GM12801 (cell line): ENCODE data around the gene HDAC10.

ENCODE experiments used
- TF ChIP-seq, protein P1 (sequence below): IDR thresholded peaks from one replicate; pipeline ENCODE4 v1.5.1; 2011; ENCODE audit warnings: control low read depth; ENCODE audit not compliant: insufficient read length; ENCODE audit errors: extremely low read depth

HDAC10 gene

DNA sequence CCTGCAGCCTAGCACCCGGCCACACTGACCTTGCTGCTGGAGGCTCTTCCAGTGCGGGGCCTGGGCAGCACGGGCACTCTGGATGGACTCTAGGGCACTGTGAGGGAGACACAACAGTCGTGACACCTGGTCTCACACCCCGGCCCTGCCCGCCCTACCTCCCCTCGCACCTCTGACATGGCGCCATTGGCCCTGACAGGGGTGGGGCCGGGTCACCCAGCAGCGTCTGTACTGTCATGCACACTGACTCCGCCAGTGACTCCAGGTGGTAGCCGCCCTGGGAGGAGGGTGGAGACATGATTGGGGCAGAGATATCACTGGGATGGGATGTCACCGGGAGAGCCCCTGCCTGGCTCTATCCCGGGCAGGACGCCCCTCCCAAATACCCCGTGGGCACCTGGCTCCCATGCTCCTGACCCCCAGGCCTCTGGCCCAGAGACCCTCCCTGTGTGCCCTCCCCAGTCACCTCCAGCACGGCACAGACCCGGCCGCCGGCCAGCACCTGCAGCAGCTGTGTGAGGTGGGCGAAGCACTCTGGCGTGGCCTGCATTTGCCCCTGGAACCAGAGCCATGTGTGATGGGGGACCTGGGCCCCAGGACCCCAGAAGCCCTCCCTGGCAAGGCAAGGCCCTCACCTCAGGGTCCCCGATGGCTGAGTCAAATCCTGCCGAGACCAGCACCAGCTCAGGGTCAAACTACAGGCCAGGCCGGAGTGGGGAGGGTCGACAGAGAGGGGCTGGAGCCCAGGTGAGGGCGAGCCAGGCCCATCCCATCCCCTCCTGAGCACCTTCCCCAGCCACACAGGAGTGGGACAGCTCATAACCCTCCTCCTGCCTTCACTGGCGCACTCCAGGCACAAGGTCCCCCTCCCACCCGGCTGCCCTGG is 2.6 kb downstream of the HDAC10 start:
- TF ChIP-seq, protein P1, sequence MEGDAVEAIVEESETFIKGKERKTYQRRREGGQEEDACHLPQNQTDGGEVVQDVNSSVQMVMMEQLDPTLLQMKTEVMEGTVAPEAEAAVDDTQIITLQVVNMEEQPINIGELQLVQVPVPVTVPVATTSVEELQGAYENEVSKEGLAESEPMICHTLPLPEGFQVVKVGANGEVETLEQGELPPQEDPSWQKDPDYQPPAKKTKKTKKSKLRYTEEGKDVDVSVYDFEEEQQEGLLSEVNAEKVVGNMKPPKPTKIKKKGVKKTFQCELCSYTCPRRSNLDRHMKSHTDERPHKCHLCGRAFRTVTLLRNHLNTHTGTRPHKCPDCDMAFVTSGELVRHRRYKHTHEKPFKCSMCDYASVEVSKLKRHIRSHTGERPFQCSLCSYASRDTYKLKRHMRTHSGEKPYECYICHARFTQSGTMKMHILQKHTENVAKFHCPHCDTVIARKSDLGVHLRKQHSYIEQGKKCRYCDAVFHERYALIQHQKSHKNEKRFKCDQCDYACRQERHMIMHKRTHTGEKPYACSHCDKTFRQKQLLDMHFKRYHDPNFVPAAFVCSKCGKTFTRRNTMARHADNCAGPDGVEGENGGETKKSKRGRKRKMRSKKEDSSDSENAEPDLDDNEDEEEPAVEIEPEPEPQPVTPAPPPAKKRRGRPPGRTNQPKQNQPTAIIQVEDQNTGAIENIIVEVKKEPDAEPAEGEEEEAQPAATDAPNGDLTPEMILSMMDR = no peak

DNA sequence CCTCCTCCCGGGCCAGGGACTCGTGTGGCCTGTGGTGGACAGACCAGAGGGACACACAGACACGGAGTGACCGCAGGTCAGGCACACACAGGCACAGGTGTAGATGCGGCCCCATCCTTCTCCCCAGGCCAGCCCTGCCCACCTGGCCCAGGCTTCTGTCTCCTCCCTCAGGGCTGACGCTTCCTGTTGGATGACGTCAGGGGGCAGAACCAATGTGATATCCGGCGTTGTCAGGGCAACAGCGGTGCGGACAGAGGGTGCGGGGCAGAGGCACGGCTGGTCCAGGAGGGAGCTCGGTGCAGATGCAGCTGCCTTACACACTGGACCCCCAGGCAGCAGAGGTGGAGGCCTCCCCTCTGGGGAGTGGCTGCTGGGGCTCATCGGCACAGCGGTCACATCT is 3.3 kb downstream of the HDAC10 start:
- TF ChIP-seq, protein P1 = no peak

DNA sequence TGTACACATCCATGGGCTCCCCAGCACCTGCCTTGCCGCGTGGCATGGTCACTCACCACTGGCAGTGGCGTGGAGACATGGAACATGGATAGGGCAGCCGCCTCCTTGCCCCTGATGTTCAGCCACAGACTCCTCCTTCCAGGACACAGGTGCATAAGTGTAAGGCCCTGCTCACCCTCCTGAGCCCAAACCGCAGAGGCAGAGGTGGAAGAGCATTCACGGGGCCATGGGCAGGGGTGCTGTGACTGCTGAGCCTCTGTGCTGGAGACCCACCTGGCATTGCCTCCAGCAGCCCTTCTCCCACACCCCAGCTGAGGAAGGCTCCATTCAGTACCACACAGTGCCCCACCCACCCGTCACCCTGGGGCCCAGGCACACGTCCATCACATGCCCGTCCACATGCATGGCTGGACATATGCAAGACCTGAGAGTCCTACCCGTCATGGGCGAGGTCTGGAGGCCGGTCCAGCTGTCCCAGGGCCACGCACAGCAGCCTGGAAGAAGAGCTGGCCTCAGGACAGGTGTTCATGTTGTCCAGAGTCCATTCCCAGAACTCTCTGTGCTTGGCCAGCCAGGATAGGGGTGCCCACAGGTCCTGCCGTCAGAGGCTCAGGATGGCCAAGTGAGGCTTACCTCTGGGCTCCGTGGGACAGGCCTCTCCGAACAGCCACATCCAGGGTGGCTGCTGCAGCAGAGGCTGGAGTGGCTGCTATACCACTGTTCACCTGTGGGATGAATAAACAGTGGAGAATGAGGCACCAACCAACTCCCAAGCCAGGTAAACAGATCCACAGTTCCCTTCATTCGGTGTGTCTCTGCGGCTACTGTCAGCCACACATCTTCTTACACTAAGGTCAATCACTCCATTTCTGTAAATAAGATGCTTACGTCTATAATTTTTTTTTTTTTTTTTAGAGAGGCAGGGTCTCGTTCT is 4.6 kb downstream of the HDAC10 start:
- TF ChIP-seq, protein P1 = no peak

DNA sequence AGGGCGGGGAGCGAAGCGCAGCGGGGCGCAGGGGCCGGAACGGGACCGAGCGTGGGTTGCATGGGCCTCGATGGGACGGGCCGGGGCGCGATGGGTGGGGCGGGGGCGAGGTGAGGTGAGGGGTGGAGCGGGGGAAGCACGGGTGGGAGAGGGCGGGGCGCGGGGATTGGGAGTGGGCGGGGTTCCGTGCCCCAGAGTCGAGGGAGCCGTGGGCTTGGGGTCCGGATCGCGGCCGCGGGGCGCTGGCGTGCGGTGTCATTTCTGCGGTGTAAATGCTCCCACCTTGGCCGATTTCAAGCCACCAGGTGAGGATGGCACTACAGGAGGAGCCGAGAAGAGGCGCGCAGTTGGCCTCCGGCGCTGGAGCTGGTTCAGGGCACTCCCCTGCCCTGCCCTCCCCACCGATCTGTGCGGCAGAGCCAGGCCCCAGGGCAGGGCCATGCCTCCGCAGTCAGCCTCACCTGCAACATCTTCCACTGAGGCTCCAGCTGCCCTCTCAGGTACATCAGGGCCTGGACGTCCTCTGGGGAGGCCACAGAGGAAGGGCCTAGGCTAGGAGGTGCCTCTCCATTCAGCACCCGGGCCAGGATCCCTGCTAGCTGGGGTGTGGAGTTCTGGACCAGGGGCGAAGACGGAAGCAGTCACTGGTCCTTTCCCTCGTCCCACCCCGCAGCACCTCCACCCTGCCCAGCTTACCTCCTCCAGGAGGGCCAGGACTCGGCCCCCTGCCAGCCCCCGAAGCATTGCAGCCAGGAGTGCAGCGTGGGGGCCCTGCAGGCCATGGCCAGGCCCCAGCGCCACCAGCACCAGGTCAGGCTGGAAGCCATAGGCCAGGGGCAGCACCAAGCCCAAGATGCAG is 5.6 kb downstream of the HDAC10 start:
- TF ChIP-seq, protein P1 = no peak

DNA sequence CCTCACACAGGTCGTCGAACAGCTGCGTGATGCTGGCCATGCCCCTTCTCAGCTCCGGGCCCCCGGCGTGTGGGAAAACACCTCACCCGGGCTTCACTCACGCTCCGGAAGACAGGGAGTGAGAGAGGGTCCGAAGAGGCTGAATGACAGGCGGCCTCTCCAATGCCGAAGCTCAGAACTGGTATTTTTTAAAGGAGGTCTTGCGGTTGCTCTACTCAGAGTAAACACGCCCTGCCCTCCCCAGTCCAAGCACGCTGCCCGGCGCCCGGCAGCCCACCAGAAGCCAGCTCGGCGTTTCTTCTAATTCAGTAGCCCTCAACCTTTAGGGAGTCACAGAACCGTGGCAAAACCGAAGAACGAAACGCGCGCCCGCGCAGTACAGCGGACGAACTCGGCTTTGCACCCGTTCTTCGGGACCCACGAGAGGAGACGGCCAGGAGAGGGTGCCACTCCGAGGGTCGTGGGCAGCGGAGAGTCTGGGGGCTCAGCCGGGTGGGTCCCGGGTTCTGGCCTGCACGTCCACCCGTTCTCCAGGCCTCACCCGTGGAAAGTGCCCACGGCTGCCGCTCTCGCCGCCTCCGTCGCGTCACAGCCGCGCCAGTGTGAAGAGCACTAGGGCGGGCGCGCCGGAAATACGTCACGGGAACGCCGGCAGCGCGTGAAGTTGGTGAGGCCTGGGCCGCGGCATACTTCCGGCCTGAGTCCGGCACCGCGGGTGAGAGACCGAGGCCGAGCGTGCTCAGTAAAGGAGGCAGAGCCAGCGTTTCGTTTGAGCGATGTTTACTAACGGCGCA is 6.4 kb downstream of the HDAC10 start, which contains the start of gene TUBGCP6:
Gene TUBGCP6 (minus strand): TSS at position 604 of the 794 bp plus-strand sequence. CDS start 564 bp downstream, at position 40.
- TF ChIP-seq, protein P1 = no peak

DNA sequence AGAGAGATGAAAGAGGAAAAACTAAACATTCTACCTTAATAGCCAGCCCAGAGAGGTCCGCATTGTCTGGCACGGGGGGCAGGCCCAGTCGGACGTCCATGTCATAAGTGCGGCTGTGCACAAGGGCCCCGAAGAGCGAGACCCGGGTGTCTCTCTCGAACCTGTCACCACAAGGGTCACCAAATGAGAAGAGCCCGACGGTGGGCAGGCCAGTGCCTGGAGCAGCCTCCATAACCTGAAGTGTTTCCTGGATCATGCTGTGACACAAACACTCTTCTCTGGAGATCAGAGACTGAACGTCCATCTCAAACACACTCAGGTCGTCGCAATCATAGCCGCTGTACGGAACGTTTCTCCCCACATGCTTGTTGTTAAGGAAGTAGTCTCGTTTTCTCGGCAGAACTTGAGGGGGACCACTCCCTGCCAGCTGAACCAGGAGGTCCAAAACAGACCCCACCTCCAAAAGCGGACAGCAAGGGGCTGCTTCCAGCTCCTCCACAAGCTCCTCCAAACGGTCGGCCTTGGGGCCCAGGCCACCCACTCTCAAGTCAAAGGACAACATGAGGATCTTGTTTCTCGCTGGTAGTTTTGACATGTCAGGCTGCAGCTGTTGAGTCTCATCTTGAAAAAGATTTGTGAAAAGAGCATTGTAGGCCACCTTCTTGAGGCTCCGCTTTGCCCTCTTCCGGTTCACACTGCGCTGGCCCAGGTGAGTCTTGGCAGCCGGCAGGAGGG is 7.2 kb downstream of the HDAC10 start:
- TF ChIP-seq, protein P1 = no peak
